Tibial artery (tissue), 4 donors: Measurements from ENCODE around the gene COL21A1.

Source experiments
- DNase-seq, 2 donors: peaks; one replicate each; pipeline ENCODE4 v3.0.0-alpha.2; 2019
- H3K27ac ChIP-seq, 2 donors: fragments of 200-600 bp; sonication (generic) in 1 of 2; 1 replicate in 1 of 2; 2 replicates in 1 of 2; pipeline ENCODE4 v1.5.1; 2018 to 2019; ENCODE audit warnings: mild to moderate bottlenecking in 1 of 2
- H3K27me3 ChIP-seq, 2 donors: fragments of 200-600 bp; sonication (generic) in 1 of 2; one replicate each; pipeline versions ENCODE4 v1.5.1 to v1.6.0; 2016 to 2019
- H3K36me3 ChIP-seq, 3 donors: fragments of 200-600 bp; sonication (generic) in 2 of 3; one replicate each; pipeline ENCODE4 v1.5.1; 2016 to 2019; ENCODE audit warnings: mild to moderate bottlenecking in 2 of 3
- H3K4me1 ChIP-seq, 4 donors: fragments of 200-600 bp; sonication (generic) in 2 of 4; 1 replicate in 3 of 4; 2 replicates in 1 of 4; pipeline ENCODE4 v1.5.1; 2016 to 2019
- H3K4me3 ChIP-seq, 2 donors: fragments of 200-600 bp; sonication (generic) in 1 of 2; 1 replicate in 1 of 2; 2 replicates in 1 of 2; pipeline ENCODE4 v1.5.1; 2018 to 2019; ENCODE audit warnings: mild to moderate bottlenecking in 2 of 2
- H3K9me3 ChIP-seq, 3 donors: fragments of 200-600 bp; sonication (generic) in 1 of 3; one replicate each; pipeline ENCODE4 v1.5.1; 2016 to 2019
- CTCF ChIP-seq, 2 experiments: fragments of 200-600 bp in 1 of 2; fragments of 450-650 bp in 1 of 2; IDR thresholded peaks; one replicate each; pipeline ENCODE4 v1.5.1; 2017 to 2019; ENCODE audit warnings: antibody characterized with exemption in 2 of 2, mild to moderate bottlenecking in 1 of 2, moderate library complexity in 1 of 2
- intact Hi-C: fragments of 100-400 bp; cut with DNase I; formaldehyde crosslinking; loops from one replicate; pipeline ENCODE4 v1.15.0; 2023; ENCODE audit warnings: low total_unique reads

The COL21A1 gene

GRCh38 chr6:56255349-56255748 lies 8.0 kb upstream of the COL21A1 start:
- Histone ChIP-seq H3K4me3 (no peak overlapping the region), H3K27me3 (no peaks in the 10 kb centered on the region), H3K36me3 (no peaks in the 10 kb centered on the region), H3K9me3 (no peaks in the 10 kb centered on the region), H3K27ac (peak overlapping the region in 1 of 2 donors; percentile 27), H3K4me1 (peaks cover 0 to 32% (median 0%) of the 10 kb centered on the region in 4 donors)
- TF ChIP-seq CTCF (IDR thresholded peaks at IDR 0.05) = no peak
- no peak for DNase-seq
- intact Hi-C loops = no loop called here

GRCh38 chr6:56250266-56250665 lies 2.9 kb upstream of the COL21A1 start:
- H3K4me1 ChIP-seq = peaks cover 0 to 35% (median 5%) of the 10 kb centered on the region in 4 donors
- no peak overlapping the region for H3K27ac ChIP-seq
- no peak overlapping the region for H3K4me3 ChIP-seq
- H3K27me3 ChIP-seq = no peaks in the 10 kb centered on the region
- TF ChIP-seq CTCF (IDR thresholded peaks at IDR 0.05) = no peak
- H3K36me3 ChIP-seq = no peaks in the 10 kb centered on the region
- H3K9me3 ChIP-seq = no peaks in the 10 kb centered on the region
- no peak for DNase-seq
- intact Hi-C loops = no loop called here

- intact Hi-C loops = no loop called here
- H3K4me3 ChIP-seq = peak overlapping the region; percentile 50 to 54
- no peaks in the 10 kb centered on the region for H3K9me3 ChIP-seq
- TF ChIP-seq CTCF (IDR thresholded peaks at IDR 0.05) = no peak
- no peaks in the 10 kb centered on the region for H3K36me3 ChIP-seq
- H3K4me1 ChIP-seq = peaks cover 0 to 21% (median 6%) of the 10 kb centered on the region in 4 donors
- DNase-seq = no peak
- peak overlapping the region; percentile 58 to 66 for H3K27ac ChIP-seq
- H3K27me3 ChIP-seq = no peaks in the 10 kb centered on the region
Measured at GRCh38 chr6:56247654-56248122, 308 bp upstream of the COL21A1 start.

GRCh38 chr6:56246541-56246880 lies 869 bp downstream of the COL21A1 start:
- intact Hi-C loops = no loop called here
- Histone ChIP-seq H3K4me3 (peak overlapping the region; percentile 50 to 54), H3K36me3 (no peaks in the 10 kb centered on the region), H3K27me3 (no peaks in the 10 kb centered on the region), H3K27ac (peak overlapping the region; percentile 58 to 66), H3K9me3 (no peaks in the 10 kb centered on the region), H3K4me1 (peaks cover 0 to 31% (median 6%) of the 10 kb centered on the region in 4 donors)
- DNase-seq = peak in 1 of 2 donors; percentile 22
- TF ChIP-seq CTCF (IDR thresholded peaks at IDR 0.05) = no peak

- no peak for TF ChIP-seq CTCF (IDR thresholded peaks at IDR 0.05)
- H3K27me3 ChIP-seq = no peaks in the 10 kb centered on the region
- intact Hi-C loops = no loop called here
- no peaks in the 10 kb centered on the region for H3K36me3 ChIP-seq
- H3K9me3 ChIP-seq = no peaks in the 10 kb centered on the region
- H3K4me3 ChIP-seq = peak overlapping the region; percentile 50 to 54
- DNase-seq = no peak
- H3K27ac ChIP-seq = peak overlapping the region; percentile 58 to 66
- peaks cover 0 to 36% (median 6%) of the 10 kb centered on the region in 4 donors for H3K4me1 ChIP-seq
Measured at GRCh38 chr6:56245903-56246351, 1.5 kb downstream of the COL21A1 start.
